ENCODE results near the gene KIF1C. TPM values are rescaled to one million over a fixed set of nuclear protein-coding genes. Genes with fewer than 3 reads are reported as not detected.

The KIF1C gene
- total and polyA plus RNA-seq, 9 of the 15 experiments (the other 6 are each of a cell fraction or from before 2014, with no cell fraction given): 0.38 to 68.4 (median 25.1) TPM

DNA sequence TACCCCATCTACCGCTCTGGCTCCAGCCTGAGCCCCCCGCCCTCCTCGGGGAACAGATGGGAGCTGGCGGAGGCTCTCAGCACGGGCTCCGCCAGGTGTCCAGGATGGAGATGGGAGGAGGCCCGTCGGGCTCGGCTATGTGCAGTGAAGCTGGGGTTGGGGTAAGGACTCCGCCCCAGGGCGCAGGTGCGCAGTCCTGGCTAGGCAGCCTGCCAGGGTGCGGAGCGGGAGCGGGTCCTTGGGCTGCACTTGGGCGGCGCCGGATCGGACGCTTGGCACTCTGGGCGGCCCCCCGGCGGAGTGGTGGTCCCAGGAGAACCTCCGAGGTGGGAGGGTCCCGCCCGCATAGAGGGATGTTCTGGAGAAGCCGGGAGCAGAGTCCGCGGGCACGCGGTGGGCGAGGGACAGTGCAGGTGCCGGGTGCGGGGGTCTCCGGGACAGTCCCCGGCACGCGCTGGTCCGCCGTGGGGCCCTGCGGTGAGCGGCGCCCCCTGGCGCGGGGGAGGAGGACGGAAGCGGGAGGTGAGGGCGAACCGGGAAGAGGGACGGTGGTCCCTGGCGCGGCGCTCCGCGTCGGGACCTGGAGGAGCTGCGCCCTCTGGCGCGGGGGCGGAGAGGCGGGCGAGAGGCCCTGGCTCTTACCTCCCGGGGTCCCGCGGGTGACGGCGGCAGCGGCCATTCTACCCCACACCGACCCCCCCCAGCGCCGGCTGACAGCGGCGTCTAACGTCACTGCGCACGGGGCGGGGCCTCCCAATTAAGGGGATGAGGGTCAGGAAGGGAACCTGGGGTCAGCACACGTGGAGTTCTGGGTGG lies 10.6 kb upstream of the KIF1C start, which contains the start of gene CAMTA2 (continued):
- TF ChIP-seq, protein P1, sequence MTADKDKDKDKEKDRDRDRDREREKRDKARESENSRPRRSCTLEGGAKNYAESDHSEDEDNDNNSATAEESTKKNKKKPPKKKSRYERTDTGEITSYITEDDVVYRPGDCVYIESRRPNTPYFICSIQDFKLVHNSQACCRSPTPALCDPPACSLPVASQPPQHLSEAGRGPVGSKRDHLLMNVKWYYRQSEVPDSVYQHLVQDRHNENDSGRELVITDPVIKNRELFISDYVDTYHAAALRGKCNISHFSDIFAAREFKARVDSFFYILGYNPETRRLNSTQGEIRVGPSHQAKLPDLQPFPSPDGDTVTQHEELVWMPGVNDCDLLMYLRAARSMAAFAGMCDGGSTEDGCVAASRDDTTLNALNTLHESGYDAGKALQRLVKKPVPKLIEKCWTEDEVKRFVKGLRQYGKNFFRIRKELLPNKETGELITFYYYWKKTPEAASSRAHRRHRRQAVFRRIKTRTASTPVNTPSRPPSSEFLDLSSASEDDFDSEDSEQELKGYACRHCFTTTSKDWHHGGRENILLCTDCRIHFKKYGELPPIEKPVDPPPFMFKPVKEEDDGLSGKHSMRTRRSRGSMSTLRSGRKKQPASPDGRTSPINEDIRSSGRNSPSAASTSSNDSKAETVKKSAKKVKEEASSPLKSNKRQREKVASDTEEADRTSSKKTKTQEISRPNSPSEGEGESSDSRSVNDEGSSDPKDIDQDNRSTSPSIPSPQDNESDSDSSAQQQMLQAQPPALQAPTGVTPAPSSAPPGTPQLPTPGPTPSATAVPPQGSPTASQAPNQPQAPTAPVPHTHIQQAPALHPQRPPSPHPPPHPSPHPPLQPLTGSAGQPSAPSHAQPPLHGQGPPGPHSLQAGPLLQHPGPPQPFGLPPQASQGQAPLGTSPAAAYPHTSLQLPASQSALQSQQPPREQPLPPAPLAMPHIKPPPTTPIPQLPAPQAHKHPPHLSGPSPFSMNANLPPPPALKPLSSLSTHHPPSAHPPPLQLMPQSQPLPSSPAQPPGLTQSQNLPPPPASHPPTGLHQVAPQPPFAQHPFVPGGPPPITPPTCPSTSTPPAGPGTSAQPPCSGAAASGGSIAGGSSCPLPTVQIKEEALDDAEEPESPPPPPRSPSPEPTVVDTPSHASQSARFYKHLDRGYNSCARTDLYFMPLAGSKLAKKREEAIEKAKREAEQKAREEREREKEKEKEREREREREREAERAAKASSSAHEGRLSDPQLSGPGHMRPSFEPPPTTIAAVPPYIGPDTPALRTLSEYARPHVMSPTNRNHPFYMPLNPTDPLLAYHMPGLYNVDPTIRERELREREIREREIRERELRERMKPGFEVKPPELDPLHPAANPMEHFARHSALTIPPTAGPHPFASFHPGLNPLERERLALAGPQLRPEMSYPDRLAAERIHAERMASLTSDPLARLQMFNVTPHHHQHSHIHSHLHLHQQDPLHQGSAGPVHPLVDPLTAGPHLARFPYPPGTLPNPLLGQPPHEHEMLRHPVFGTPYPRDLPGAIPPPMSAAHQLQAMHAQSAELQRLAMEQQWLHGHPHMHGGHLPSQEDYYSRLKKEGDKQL (CRISPR knock-in tag; IDR thresholded peaks at IDR 0.05; ENCODE audit: borderline replicate concordance): 0 out of 2 replicates have a peak, but pooled peaks have one; percentile 26
- TF ChIP-seq ZNF436 (CRISPR knock-in tag; IDR thresholded peaks at IDR 0.05) (no peak), EP300 (IDR thresholded peaks at IDR 0.05; ENCODE audit: low read length) (peak; percentile 33; the same call in 1 of the 2 replicates), NR1H2 (CRISPR knock-in tag; IDR thresholded peaks at IDR 0.05) (no peak), FOXJ3 (CRISPR knock-in tag; IDR thresholded peaks at IDR 0.05) (no peak), ZSCAN29 (IDR thresholded peaks at IDR 0.05) (peak; percentile 30; the same call in 1 of the 2 replicates)
- TF ChIP-seq, protein P2, sequence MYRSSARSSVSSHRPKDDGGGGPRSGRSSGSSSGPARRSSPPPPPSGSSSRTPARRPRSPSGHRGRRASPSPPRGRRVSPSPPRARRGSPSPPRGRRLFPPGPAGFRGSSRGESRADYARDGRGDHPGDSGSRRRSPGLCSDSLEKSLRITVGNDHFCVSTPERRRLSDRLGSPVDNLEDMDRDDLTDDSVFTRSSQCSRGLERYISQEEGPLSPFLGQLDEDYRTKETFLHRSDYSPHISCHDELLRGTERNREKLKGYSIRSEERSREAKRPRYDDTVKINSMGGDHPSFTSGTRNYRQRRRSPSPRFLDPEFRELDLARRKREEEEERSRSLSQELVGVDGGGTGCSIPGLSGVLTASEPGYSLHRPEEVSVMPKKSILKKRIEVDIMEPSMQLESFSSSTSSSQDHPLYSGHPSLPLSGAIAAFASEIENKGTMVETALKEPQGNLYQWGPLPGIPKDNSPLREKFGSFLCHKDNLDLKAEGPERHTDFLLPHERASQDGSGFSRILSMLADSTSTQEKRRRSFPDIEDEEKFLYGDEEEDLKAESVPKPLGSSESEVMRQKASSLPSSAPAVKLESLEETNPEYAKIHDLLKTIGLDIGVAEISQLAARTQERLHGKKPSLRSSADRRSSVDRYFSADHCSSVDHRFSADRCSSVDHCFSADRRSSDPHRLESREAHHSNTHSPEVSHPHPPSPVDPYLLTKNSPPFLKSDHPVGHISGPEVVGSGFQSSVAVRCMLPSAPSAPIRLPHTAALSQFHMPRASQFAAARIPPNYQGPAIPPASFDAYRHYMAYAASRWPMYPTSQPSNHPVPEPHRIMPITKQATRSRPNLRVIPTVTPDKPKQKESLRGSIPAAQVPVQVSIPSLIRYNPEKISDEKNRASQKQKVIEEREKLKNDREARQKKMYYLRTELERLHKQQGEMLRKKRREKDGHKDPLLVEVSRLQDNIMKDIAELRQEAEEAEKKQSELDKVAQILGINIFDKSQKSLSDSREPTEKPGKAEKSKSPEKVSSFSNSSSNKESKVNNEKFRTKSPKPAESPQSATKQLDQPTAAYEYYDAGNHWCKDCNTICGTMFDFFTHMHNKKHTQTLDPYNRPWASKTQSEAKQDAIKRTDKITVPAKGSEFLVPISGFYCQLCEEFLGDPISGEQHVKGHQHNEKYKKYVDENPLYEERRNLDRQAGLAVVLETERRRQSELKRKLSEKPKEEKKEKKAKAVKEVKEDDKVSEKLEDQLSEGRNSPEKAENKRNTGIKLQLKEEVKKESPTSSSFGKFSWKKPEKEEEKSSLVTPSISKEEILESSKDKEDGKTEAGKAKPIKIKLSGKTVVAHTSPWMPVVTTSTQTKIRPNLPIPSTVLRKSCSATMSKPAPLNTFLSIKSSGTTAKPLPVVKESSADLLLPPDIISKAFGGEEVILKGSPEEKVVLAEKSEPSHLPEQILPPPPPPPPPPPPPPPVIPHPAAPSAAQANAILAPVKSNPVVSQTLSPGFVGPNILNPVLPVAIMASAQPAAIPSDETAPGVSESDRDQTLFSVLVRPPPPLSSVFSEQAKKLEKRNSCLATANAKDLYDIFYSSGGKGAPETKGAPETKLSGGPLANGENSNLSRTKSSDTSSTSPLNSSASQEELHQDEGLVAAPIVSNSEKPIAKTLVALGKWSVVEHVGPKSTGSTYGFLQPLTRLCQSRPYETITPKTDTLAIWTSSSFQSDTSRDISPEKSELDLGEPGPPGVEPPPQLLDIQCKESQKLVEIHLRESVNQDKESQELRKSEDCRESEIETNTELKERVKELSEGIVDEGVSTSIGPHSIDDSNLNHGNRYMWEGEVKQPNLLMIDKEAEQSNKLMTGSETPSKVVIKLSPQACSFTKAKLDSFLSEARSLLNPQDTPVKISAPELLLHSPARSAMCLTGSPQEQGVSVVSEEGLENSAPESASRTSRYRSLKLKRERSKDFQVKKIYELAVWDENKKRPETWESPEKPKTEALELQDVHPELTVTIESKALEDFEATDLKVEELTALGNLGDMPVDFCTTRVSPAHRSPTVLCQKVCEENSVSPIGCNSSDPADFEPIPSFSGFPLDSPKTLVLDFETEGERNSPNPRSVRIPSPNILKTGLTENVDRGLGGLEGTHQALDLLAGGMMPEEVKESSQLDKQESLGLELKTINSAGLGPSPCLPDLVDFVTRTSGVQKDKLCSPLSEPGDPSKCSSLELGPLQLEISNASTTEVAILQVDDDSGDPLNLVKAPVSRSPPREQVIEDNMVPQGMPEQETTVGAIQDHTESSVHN (IDR thresholded peaks at IDR 0.05; ENCODE audit: borderline replicate concordance in 1 of 2, low read depth in 1 of 2): no peak

Data from K562 (cell line).